Right ventricle myocardium superior (tissue), 1 donor: ENCODE data around the gene RBM19. TPM values are rescaled to one million over a fixed set of nuclear protein-coding genes. Genes with fewer than 3 reads are reported as not detected.

ENCODE experiments used
- ATAC-seq: fragments of 200-7000 bp; cut with Tn5 transposase; one replicate; pipeline ENCODE4 v1.9.1; 2020; ENCODE audit warnings: mild to moderate bottlenecking; ENCODE audit not compliant: poor library complexity
- DNase-seq: peaks from one replicate; pipeline ENCODE4 v3.0.0-alpha.2; 2020
- intact Hi-C: fragments of 100-400 bp; cut with DNase I; formaldehyde crosslinking; loops from one replicate; pipeline ENCODE4 v1.11.2; 2022
- total RNA-seq: library from RNA; stranded (reverse); fragmentation: NEBNext Ultra II Directional; extraction: Animal tissue kit (Norgen Biotek cat#: 25700); gene quantifications from one replicate; pipeline ENCODE4 v1.2.1, GENCODE V29; 2021
- donor health status: DM: no; HTN: yes; CAD: no; lungs with severe emphysema.

Gene RBM19
- total RNA-seq, 1 donor from 2014 or later, result 17.2 TPM

DNA sequence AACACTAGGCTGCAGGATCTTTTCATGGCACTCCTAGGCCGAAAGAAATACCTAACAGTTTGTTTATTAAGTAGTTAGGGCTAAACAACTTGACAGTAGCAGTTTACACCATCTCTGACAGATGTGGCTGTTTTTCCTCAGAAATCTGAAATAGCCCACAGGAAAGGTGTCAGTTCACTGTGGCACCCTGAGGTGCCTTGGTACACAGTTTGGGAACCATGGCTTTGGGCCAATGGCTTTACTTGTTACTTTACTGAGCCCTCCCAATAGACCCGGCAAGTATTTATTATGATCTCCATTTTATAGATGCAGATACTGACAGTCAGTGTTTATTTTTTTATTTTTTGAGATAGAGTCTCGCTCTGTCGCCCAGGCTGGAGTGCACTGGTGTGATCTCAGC is 69.3 kb downstream of the RBM19 start:
- intact Hi-C loops, result no loop called here
- no peak for DNase-seq
- no peak for ATAC-seq

GRCh38 chr12:113896194-113896593 is 69.9 kb downstream of the RBM19 start:
- DNase-seq (no peak), ATAC-seq (no peak)
- intact Hi-C loops, result no loop called here

DNA sequence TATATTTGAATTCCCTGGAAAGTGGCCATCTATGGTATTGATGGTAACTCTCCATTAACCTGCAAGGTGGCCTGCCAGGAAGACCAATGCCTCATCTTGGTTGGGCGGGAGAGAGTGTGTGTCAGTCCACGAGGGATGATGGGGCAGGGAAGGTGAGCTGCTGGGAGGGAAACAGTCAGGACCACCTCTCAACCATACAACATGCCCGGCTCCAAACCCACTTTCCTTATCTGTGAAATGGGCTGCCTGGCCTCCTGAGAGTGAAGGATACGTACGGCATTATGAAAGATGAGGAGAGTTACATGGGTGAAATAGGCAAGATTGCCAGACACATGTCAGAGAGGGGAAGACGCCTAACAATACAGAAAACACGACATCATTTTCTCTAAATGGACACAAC is 70.9 kb downstream of the RBM19 start:
- intact Hi-C loops, result no loop called here
- ATAC-seq (no peak), DNase-seq (no peak)

GRCh38 chr12:113894697-113895096 is 71.4 kb downstream of the RBM19 start:
- intact Hi-C loops, result no loop called here
- DNase-seq (no peak), ATAC-seq (peak; percentile 59)

DNA sequence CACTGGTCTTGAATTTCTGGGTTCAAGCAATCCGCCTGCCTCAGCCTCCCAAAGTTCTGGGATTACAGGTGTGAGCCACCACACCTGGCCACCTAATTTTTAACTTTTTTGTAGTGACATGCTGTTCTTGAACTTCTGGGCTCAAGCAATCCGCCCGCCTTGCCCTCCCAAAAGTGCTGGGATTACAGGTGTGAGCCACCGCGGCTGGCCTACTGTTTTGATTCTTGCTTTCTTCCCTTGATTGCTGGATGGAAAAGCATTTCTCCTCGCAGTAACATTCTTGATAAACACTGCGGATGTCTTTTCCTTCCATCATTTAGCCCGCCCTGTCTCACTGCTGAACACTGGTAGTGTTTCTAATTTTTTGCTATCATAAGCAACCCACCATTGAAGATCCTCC is 72.9 kb downstream of the RBM19 start:
- ATAC-seq, result no peak
- DNase-seq, result no peak
- intact Hi-C loops, result no loop called here

DNA sequence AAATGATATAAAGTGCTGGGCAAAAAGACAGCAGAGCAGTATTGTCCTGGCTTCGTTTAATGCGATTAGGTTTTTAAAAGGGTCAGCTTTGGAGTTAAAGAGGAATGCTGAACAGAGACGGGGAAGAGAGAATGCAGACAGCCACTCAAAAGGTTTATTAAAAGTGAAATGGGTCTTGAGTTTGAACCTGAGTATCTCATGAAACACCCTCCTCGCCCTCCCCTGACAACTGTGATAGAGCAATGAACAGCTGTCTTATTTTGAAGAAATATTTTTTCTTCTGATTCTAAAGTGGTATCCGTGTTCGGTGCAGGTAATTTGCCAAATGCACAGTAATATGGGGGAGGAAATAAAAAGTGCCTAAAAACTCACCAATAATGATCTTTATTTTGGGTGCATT is 73.6 kb downstream of the RBM19 start:
- ATAC-seq (no peak), DNase-seq (no peak)
- intact Hi-C loops, result no loop called here

- intact Hi-C loops, result no loop called here
- DNase-seq (no peak), ATAC-seq (no peak)
These were observed 74.2 kb downstream of the RBM19 start for GRCh38 chr12:113891739-113892520.

DNA sequence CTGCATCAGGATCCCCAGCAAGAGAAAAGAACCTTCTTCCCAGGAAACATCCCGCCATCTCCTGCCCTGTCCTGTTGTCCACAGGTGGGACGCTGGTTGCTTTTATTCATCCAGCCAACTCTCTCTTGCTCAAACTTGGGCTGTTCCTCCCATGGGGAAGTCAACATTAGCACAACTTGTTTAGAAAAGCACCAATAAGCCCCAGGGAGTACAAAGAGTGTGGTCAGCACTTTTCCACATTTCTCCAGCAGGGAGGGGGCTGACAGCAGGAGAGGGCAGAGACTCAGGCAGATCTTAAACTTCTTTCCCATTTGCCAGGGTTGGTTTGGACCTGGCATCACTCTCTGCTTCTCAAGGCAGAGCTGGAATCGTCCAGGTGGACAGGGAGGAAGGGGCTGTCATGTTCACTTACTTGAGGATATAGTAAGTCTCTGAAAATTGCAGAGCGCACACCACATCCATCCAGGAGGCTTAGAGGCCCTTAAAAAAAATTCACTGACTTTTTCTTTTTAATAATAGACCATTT is 74.9 kb downstream of the RBM19 start:
- ATAC-seq, result no peak
- intact Hi-C loops, result no loop called here
- DNase-seq, result no peak

- no peak for DNase-seq
- no peak for ATAC-seq
- intact Hi-C loops, result no loop called here
These were observed 76.1 kb downstream of the RBM19 start for GRCh38 chr12:113889891-113890581.

DNA sequence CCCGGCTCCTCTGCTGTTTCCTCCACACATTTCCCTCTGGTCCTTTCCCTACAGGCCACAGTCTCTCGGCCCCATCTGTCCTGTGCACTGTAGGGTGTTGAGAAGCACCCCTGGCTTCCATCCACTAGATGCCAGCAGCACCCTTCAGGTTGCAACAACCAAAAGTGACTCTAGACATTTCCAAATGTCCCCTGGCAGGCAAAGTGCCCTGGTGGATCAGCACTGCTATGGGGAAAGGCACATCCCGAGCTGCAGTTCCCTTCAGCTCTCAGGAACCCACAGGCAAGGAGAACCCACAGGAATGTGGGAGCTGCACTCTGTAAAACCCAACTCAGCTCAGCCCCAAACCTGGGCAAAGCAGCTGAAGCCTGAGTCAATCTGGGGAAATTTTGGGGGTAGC is 77.0 kb downstream of the RBM19 start:
- no peak for DNase-seq
- no peak for ATAC-seq
- intact Hi-C loops, result no loop called here

GRCh38 chr12:113888435-113888834 is 77.7 kb downstream of the RBM19 start:
- intact Hi-C loops, result no loop called here
- no peak for ATAC-seq
- DNase-seq, result no peak

DNA sequence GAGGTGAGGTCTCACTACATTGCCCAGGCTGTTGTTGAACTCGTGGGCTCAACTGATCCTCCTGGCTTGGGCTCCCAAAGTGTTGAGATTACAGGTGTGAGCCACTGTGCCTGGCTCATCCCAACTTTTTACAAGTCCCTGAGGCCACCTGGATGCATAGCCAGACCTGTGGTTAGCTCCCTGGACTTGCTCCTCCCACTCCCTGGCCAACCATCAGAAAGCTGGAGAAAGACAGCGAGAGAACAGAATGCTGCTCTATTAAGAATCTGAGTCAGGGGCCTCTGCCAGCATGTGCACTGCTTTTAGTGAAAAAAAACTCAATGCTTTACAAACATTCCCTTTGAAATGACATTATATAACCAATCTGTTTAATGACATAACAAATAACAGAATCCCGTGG is 78.2 kb downstream of the RBM19 start:
- ATAC-seq (no peak), DNase-seq (no peak)
- intact Hi-C loops, result no loop called here

DNA sequence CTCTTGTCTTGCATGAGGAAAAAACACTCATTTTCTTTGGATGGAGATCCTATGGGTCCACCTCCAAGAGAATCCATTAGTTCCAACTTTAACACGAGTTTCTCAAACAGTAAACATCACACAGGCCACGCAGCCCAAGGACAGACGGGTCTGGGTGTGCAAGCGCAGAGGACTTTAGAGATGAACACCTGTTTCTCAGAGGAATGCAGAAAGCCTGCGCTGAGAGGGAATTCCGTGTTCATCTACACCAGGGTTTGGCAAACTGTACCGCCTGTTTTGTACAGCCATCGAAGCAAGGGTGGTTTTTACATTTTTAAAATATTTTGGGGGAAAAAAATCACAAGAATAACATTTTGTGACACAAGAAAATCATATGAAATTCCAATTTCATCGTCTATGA is 79.4 kb downstream of the RBM19 start:
- ATAC-seq, result no peak
- intact Hi-C loops, result no loop called here
- DNase-seq, result no peak

DNA sequence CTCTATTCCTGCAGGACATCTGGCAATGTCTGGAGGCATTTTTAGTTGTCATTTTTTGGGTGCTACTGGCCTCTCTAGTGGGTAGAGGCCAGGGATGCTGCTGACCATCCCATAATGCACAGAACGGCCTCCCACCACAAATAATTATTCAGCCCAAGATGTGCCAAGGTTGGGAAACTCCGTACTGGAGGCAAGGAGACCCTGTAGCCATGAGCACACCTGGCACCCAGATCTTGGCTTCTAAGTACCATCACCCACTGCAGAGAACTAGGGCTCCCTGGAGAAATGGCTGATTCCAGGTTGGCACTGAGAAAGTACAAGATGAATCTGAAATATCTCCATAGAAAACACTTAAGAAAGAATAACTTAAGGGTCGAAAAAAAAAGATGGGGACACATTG is 81.7 kb downstream of the RBM19 start:
- DNase-seq (no peak), ATAC-seq (no peak)
- intact Hi-C loops, result no loop called here

DNA sequence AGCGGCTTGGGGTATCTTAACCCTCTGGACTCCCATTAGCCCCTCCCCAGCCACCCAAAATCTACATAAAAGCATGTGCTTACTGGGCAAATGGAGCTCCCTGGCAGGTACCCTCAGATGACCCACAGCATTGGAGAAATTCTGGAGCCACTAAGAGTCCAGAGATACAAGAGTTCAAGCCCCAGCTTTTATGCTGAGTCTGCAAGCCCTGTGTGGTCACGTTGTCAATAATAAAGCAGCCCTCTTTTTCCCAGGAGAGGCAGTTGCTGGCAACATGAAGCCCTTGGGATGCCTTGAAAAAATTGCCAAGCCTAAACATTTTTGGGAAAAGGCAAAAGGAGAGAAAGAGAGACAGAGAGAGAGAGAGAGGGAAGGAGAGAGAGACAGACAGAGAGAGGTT is 83.4 kb downstream of the RBM19 start:
- intact Hi-C loops, result no loop called here
- DNase-seq (no peak), ATAC-seq (no peak)

DNA sequence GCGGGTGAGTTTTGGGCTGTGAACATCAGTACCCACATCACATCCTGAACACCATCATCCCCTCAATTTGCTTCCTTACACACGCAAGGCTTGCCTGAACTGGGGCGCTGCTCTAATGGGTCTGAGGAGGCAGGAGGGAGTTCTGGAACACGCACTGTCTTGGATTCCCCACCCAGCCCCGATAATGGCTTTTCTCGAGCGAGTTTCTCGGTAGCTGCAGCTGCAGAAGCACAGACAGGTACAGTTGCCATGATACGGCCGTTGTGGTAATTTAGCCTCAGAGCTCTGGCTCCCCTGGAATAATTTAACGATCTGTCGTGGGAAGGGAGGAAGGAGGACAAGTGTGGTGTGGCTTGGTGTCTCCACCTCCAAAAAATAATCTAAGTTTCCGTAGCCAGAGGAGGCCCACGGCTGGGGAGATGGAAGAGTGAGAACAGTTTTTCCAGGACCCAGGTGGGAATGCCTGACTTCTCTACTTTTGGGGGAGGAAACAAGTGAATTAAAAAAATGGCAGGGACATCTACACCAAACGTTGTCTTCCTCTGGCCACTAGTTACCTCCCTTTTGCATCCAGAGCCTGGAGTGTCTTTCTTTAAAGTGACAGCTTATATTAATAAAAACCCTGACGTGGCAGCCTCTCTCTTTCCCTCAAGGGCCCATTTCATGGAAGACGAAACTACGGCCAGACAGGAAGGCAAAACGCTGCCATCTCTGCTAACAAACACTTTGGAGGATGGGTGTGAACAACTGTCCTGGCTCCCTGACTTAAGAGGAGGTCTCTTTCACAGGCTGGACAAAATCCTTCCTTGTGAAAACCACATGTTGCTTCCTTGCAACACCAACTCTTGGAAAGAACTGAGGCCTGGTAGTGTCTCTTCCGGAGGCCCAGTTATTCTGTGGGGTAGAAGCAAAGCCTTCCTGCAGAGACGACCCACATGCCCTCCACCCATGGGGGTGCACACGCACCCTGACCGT is 84.8 kb downstream of the RBM19 start:
- DNase-seq, result no peak
- intact Hi-C loops, result no loop called here
- no peak for ATAC-seq

DNA sequence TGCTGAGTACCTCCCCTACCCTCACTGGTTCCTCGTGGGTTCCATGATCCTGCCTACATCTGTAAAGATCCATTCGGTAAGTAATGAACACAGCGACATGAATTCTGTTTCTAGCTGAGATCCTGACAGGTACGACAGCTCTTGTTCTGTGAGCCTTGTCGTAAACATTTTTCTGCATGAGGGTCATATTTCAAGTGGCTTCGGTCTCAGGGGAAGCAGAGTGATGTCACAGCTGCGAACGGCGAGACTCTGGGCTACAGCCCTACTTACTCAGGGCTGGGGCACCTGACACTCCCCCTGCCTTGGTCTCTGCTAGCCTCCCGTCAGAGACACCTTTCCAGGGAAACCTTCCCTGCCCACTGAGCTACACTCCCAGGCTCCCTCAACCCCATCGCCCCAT is 85.8 kb downstream of the RBM19 start:
- intact Hi-C loops, result no loop called here
- ATAC-seq, result no peak
- DNase-seq, result no peak

DNA sequence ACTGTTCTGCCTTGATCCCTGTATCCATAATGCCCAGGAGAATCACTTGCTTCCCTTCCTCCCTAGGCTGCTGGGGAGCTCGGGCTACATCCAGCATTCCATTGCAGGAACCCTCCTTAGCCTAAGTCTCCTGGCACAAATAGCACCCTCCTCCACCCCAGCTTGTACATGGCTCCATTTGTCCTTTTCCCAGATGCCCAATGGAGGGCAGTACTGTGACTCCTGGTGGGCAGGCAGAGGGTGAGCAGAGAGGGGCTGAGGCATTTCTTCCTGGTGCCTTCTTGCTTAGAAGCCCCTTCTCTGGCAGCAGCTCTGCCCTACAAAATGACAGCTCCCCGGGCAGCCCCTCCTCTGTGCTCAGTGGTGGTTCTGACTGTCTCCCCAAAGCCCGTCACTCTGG is 86.5 kb downstream of the RBM19 start:
- ATAC-seq (no peak), DNase-seq (no peak)
- intact Hi-C loops, result no loop called here

DNA sequence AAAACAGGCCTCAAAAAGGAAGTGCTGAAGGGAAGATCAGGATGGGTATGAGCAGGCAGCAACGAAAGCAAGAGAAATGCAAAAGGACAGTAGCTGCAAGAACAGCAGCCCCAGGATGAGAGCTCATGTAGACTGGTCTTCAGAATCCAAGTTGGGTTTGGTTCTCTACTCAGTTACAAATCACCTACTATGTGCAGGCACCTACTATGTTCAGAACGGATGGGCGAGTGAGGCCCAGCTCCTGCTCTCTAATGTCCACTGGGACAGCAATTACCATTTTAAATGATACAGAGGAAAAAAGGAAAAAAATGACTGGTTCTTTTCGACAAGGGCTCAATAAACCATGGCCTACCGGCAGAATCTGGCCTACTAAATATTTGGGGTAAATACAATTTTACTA is 88.5 kb downstream of the RBM19 start:
- ATAC-seq (no peak), DNase-seq (no peak)
- intact Hi-C loops, result no loop called here
